AG09319 (cell line): ENCODE measurements around the gene C1orf35.
A peak's percentile ranks its signal among the peaks of the same experiment; 100 is the strongest.

ENCODE experiments used
- DNase-seq: peaks from one replicate; pipeline ENCODE4 v3.0.0-alpha.2; 2010; ENCODE audit warnings: low read depth; ENCODE audit errors: extremely low read depth
- TF ChIP-seq, protein P1 (sequence below): IDR thresholded peaks from 2 replicates; pipeline ENCODE4 v1.5.1; 2011; ENCODE audit warnings: low read depth, mild to moderate bottlenecking, inconsistent platforms, low read length, moderate library complexity

The C1orf35 gene

DNA sequence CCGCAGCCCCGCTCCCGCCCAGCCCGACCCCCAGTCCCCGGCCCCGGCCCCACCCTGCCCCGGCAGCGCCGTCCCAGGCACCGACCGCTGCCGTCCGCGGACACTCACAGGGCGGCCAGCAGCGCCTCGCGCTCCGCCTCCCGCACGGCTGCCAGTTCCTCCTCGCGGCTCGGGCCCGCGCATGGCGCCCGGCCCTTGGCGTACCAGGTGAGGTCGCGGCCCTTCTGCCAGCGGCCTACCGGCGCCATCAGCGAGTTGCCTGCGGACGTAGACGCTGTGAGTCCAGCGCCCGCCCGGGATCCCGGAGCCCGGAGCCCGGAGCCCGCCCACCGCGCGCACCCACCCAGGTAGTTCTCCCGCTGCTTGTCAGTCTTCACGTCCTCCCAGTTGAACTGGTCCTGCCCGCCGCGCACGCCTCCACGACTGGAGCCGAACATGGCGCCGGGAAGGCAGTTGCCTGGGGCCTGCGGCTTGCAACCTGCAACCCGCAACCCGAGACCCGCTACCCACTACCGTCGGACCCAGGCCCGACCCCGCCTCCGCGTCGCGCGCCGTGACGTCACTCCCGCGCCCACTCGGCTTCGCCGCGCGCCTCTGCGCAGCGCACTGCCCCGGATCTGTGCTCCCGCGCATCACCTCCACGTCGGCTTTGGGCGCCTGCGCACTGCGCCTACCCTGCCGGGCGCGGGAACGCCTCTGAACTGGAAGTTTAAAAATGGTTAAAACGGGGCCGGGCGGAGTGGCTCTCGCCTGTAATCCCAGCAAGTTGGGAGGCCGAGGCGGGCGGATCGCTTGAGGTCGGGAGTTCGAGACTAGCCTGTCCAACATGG is at the start of gene C1orf35:
C1orf35 (minus strand) TSS at position 535 of the 830 bp plus-strand sequence; CDS start at position 437, 98 bp downstream.
- peak; percentile 64 for DNase-seq
- TF ChIP-seq, protein P1, sequence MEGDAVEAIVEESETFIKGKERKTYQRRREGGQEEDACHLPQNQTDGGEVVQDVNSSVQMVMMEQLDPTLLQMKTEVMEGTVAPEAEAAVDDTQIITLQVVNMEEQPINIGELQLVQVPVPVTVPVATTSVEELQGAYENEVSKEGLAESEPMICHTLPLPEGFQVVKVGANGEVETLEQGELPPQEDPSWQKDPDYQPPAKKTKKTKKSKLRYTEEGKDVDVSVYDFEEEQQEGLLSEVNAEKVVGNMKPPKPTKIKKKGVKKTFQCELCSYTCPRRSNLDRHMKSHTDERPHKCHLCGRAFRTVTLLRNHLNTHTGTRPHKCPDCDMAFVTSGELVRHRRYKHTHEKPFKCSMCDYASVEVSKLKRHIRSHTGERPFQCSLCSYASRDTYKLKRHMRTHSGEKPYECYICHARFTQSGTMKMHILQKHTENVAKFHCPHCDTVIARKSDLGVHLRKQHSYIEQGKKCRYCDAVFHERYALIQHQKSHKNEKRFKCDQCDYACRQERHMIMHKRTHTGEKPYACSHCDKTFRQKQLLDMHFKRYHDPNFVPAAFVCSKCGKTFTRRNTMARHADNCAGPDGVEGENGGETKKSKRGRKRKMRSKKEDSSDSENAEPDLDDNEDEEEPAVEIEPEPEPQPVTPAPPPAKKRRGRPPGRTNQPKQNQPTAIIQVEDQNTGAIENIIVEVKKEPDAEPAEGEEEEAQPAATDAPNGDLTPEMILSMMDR: no peak

DNA sequence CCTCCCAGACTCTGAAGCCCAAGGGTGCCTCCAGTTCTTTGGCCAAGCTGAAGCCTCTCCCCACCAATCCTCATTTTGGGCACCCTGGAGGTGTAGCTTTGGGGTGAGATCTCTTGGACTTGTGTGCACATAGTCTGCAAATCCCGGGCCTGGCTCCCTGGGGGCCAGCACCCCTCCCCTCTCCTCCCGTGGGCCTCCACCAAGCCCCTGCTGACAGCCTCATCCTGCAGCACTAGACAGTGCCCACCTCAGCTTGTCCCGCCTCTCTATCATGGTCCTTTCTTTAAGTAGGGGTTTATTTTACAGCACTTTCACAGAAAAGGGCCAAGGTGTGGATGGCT is 49.8 kb upstream of the C1orf35 start:
- TF ChIP-seq, protein P1: no peak
- no peak for DNase-seq

DNA sequence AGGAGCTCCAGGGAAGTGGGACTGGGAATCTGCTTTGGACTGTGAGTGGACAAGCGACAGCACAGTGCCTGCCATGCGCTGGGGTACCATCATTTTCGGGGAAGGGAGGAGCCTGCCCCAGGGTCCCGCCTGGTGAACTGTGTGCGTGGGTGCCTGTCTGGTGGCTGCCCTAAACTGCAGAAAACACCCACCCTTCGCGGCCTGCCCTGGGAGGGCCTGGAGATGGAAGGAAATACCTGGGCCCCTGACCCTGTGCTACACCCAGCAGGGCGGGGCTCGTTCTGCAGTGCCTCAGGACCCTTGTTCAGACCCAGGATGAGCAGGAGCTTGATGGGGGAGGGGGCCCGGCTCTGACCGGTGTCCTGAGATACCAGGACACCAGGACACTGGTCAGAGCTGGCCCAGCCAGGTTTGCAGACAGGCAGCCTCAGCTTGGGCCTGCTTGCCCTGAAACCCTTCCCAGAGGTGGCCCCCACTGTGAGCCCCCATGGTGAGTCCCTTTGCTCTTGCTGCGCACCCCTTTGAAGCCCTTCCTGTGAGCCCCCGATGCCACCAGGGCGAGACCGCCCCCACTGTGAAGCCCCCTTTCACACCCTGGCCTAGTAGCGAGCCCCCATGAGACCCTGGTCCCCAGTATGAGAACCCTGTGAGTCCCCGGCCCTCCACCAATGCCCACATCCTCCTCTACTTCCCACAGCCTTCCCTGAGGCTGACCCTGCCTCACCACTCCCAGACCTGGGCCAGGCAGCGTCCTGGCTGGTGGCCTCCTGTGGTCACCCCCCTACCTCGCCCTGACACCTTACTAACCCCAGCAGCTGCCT is 49.2 kb upstream of the C1orf35 start:
- TF ChIP-seq, protein P1: no peak
- DNase-seq: no peak

DNA sequence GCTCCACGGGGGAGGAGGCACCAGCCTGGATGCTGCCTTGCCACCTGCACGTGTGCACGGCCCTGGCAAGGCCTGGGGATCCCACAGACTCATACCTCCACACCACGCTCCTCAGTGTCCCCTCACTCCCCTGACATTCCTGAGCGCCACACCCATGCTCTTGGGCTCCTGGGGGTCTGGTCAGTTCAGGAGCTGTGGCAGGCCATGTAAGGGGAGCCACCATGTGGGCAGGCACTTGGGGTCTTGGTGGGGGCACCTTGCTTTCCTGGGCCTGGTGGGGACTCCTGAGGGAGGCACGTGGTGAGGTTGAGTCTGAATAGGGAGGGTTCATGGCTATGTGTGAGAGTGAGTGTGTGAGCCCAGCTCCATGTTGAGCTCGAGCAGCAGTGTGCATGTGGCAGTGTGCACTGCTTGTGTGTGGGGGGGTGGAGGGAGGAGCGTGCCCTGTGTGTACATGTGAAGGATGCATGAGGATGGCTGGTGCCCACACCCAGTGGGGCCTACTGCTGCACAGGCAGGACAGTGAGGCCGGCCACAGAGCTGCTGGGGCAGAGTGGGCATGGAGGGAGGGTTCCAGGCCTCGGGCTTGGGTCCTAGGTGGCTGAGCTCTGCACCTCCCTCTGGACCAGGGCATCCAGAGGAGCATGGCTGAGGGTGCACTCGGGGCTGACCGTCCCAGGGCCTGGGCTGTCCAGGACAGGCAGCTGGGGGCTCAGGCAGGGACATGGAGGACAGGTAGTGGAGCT is 48.2 kb upstream of the C1orf35 start:
- DNase-seq: no peak
- TF ChIP-seq, protein P1: no peak

DNA sequence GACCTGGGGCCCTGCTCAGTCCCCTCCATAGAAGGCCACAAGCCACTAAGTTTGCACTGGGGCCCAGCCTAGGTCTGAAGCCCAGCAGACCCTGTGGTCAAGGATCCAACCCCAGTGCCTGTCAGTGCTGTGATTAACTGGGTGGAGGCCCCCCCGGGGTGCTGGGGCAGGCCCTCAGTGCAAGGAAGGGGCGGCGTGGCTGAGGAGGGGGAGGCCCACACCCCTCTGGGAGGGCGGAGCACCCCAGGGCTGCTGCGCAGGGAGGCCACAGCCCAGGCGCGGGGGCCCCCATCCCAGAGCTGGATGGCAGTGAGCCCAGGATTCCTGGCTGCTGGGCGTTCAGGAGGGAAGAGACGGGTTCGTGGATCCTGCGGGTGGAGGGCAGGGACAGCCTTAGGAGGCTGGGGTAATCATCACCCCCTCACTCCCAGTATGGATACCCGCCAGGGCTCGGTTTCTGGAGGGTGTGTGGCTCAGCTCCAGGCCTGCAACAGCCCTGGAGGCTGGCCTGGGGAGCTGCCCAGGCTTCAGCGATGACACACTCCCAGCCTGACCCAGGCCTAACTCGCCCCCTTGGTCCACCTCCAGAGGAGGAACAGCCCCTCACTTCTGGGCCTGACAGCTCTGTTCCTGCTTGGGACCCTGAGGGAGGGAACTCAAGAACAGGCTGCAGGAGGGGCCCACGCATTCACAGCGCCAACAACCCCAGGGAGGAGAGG is 47.5 kb upstream of the C1orf35 start:
- TF ChIP-seq, protein P1: no peak
- DNase-seq: peak; percentile 77

DNA sequence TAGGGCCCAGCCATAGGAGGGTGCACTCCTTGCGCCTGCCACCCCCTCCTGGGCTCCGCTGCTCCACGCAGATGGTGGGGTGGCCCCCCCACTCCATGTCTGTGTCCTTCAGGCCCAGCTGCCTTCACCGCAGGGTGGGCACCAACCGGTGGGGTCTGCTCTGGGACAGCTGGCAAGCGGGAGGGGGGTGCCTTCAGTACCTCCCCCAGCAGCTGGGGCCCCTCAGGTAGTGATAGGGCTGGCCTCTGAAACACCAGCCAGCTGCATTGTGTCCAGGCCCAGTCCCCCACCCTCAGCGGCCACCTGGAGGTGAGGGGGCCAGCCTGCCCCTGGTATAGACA is 47.0 kb upstream of the C1orf35 start:
- TF ChIP-seq, protein P1: no peak
- no peak for DNase-seq
